Endometrial microvascular endothelial cells (primary cell): ENCODE measurements around the gene SLC24A3. TPM values are rescaled to one million over a fixed set of nuclear protein-coding genes. Genes with fewer than 3 reads are reported as not detected.

Experiments
- in situ Hi-C: cut with HindIII; loops from 2 replicates; pipeline ENCODE4 v1.10.0; 2017; ENCODE audit warnings: low sequenced_read_pairs, low pct_unique_long_range_greater_than_20kb; ENCODE audit errors: inconsistent ontology term
- total RNA-seq: library from RNA; depleted of rRNA; stranded (reverse); fragments of >200 nt; gene quantifications from one replicate; pipeline ENCODE4 v1.2.3, GENCODE V29; 2015; ENCODE audit errors: inconsistent ontology term

The SLC24A3 gene
- total RNA-seq, 1 donor from 2014 or later: not detected

GRCh38 chr20:19401096-19401495 lies 188.7 kb downstream of the SLC24A3 start:
- in situ Hi-C loops: no loop called here

- in situ Hi-C loops: no loop called here
These were observed 191.1 kb downstream of the SLC24A3 start for GRCh38 chr20:19403549-19403948.

GRCh38 chr20:19404826-19405225 lies 192.4 kb downstream of the SLC24A3 start:
- in situ Hi-C loops: no loop called here

GRCh38 chr20:19405958-19406357 lies 193.5 kb downstream of the SLC24A3 start:
- in situ Hi-C loops: no loop called here

- in situ Hi-C loops: no loop called here
These were observed 193.9 kb downstream of the SLC24A3 start for GRCh38 chr20:19406381-19406780.

GRCh38 chr20:19407196-19407595 lies 194.8 kb downstream of the SLC24A3 start:
- in situ Hi-C loops: no loop called here

- in situ Hi-C loops: no loop called here
These were observed 195.3 kb downstream of the SLC24A3 start for GRCh38 chr20:19407736-19408135.

- in situ Hi-C loops: no loop called here
These were observed 196.5 kb downstream of the SLC24A3 start for GRCh38 chr20:19408971-19409370.

- in situ Hi-C loops: no loop called here
These were observed 199.4 kb downstream of the SLC24A3 start for GRCh38 chr20:19411811-19412210.

GRCh38 chr20:19412254-19412653 lies 199.8 kb downstream of the SLC24A3 start:
- in situ Hi-C loops: no loop called here

- in situ Hi-C loops: no loop called here
These were observed 202.2 kb downstream of the SLC24A3 start for GRCh38 chr20:19414600-19414999.

- in situ Hi-C loops: no loop called here
These were observed 203.3 kb downstream of the SLC24A3 start for GRCh38 chr20:19415786-19416185.

- in situ Hi-C loops: no loop called here
These were observed 204.2 kb downstream of the SLC24A3 start for GRCh38 chr20:19416627-19417026.

GRCh38 chr20:19419396-19419795 lies 207.0 kb downstream of the SLC24A3 start:
- in situ Hi-C loops: no loop called here

- in situ Hi-C loops: no loop called here
These were observed 210.9 kb downstream of the SLC24A3 start for GRCh38 chr20:19423097-19423899.

- in situ Hi-C loops: no loop called here
These were observed 211.6 kb downstream of the SLC24A3 start for GRCh38 chr20:19423900-19424620.

- in situ Hi-C loops: no loop called here
These were observed 213.9 kb downstream of the SLC24A3 start for GRCh38 chr20:19426356-19426755.

- in situ Hi-C loops: no loop called here
These were observed 215.0 kb downstream of the SLC24A3 start for GRCh38 chr20:19427480-19427879.

- in situ Hi-C loops: no loop called here
These were observed 215.5 kb downstream of the SLC24A3 start for GRCh38 chr20:19427913-19428312.

GRCh38 chr20:19428324-19428723 lies 215.9 kb downstream of the SLC24A3 start:
- in situ Hi-C loops: no loop called here
